Mesenchymal stem cell (in vitro differentiated cells and primary cell): Measurements from ENCODE around the gene ADTRP.

Experiments used
- DNase-seq: peaks from one replicate; pipeline ENCODE4 v3.0.0-alpha.2; 2013
- H2AFZ ChIP-seq: one replicate; pipeline ENCODE4 v1.6.1; 2013; ENCODE audit warnings: low read depth, mild to moderate bottlenecking, control low read depth, inconsistent platforms, low read length, moderate library complexity
- H2AK5ac ChIP-seq: 2 replicates; pipeline ENCODE4 v1.6.1; 2013; ENCODE audit warnings: low read length, moderate library complexity, mild to moderate bottlenecking, inconsistent platforms; ENCODE audit not compliant: severe bottlenecking
- H2BK120ac ChIP-seq: one replicate; pipeline ENCODE4 v1.6.1; 2013; ENCODE audit warnings: low read depth, mild to moderate bottlenecking, inconsistent platforms, low read length, moderate library complexity
- H2BK12ac ChIP-seq, 2 experiments: one replicate each; pipeline ENCODE4 v1.6.1; 2013; ENCODE audit warnings: inconsistent platforms in 2 of 2, low read length in 2 of 2, mild to moderate bottlenecking in 2 of 2, moderate library complexity in 2 of 2, control low read depth in 1 of 2
- H2BK15ac ChIP-seq: one replicate; pipeline ENCODE4 v1.6.1; 2013; ENCODE audit warnings: mild to moderate bottlenecking, low read depth, inconsistent platforms; ENCODE audit not compliant: poor library complexity, severe bottlenecking
- H2BK5ac ChIP-seq: 2 replicates; pipeline ENCODE4 v1.6.1; 2013; ENCODE audit warnings: low read depth, mild to moderate bottlenecking, low read length, control low read depth, inconsistent platforms; ENCODE audit not compliant: poor library complexity, severe bottlenecking
- H3K14ac ChIP-seq, 2 experiments: one replicate each; pipeline ENCODE4 v1.6.1; 2013; ENCODE audit warnings: inconsistent platforms in 2 of 2, low read length in 2 of 2, control low read depth in 1 of 2, mild to moderate bottlenecking in 1 of 2, moderate library complexity in 1 of 2
- H3K18ac ChIP-seq, 2 experiments: one replicate each; pipeline ENCODE4 v1.6.1; 2013; ENCODE audit warnings: inconsistent platforms in 2 of 2, low read length in 2 of 2, control low read depth in 1 of 2, low read depth in 1 of 2, mild to moderate bottlenecking in 1 of 2
- H3K23ac ChIP-seq, 2 experiments: one replicate each; pipeline ENCODE4 v1.6.1; 2013; ENCODE audit warnings: inconsistent platforms in 2 of 2, low read length in 2 of 2, mild to moderate bottlenecking in 2 of 2, moderate library complexity in 2 of 2, control low read depth in 1 of 2
- H3K27ac ChIP-seq: 2 replicates; pipeline ENCODE4 v1.5.1; 2013; ENCODE audit warnings: mild to moderate bottlenecking, moderate library complexity, low read length, control low read depth, inconsistent platforms; ENCODE audit not compliant: poor library complexity, severe bottlenecking
- H3K27me3 ChIP-seq, 2 experiments: 2 replicates each; pipeline versions ENCODE4 v1.6.1 to v1.7.0; 2013; ENCODE audit warnings: low read length in 2 of 2, mild to moderate bottlenecking in 2 of 2, moderate library complexity in 2 of 2, control low read depth in 1 of 2, inconsistent platforms in 1 of 2; ENCODE audit not compliant: control insufficient read depth in 1 of 2, insufficient read depth in 1 of 2
- H3K36me3 ChIP-seq, 2 experiments: 2 replicates each; pipeline versions ENCODE4 v1.6.1 to v1.7.0; 2013; ENCODE audit warnings: low read length in 2 of 2, control low read depth in 1 of 2, inconsistent platforms in 1 of 2, low read depth in 1 of 2, mild to moderate bottlenecking in 1 of 2; ENCODE audit not compliant: insufficient read depth in 2 of 2, control insufficient read depth in 1 of 2
- H3K4ac ChIP-seq, 2 experiments: one replicate each; pipeline ENCODE4 v1.6.1; 2013; ENCODE audit warnings: inconsistent platforms in 2 of 2, low read length in 2 of 2, mild to moderate bottlenecking in 2 of 2, moderate library complexity in 2 of 2, control low read depth in 1 of 2, low read depth in 1 of 2
- H3K4me1 ChIP-seq: 2 replicates; pipeline ENCODE4 v1.6.1; 2013; ENCODE audit warnings: low read depth, low read length, control low read depth; ENCODE audit not compliant: control insufficient read depth, insufficient read depth
- H3K4me2 ChIP-seq: 2 replicates; pipeline ENCODE4 v1.6.1; 2013; ENCODE audit warnings: low read length, mild to moderate bottlenecking, inconsistent platforms; ENCODE audit not compliant: poor library complexity, severe bottlenecking
- H3K4me3 ChIP-seq, 2 experiments: 2 replicates each; pipeline versions ENCODE4 v1.5.1 to v1.7.0; 2013; ENCODE audit warnings: low read length in 2 of 2, mild to moderate bottlenecking in 2 of 2, control low read depth in 1 of 2, low read depth in 1 of 2; ENCODE audit not compliant: insufficient read depth in 1 of 2
- H3K79me1 ChIP-seq: replicated peaks from 2 replicates; pipeline ENCODE4 v1.6.1; 2013; ENCODE audit warnings: mild to moderate bottlenecking, control low read depth, low read length, inconsistent platforms; ENCODE audit not compliant: poor library complexity, severe bottlenecking
- H3K9ac ChIP-seq: 2 replicates; pipeline ENCODE4 v1.7.0; 2013; ENCODE audit warnings: mild to moderate bottlenecking, low read length, moderate library complexity
- H3K9me3 ChIP-seq: 2 replicates; pipeline ENCODE4 v1.7.0; 2013; ENCODE audit warnings: mild to moderate bottlenecking, low read length; ENCODE audit not compliant: control insufficient read depth
- H4K8ac ChIP-seq: one replicate; pipeline ENCODE4 v1.6.1; 2013; ENCODE audit warnings: inconsistent platforms, mild to moderate bottlenecking, low read length, moderate library complexity
- H4K91ac ChIP-seq: one replicate; pipeline ENCODE4 v1.6.1; 2013; ENCODE audit warnings: mild to moderate bottlenecking, low read length, inconsistent platforms
- WGBS: methylation state at CpG from one replicate; pipeline ENCODE4 v1.1.7; 2013; ENCODE audit warnings: mixed read lengths; 5-methylcytosine and 5-hydroxymethylcytosine counted together

ADTRP gene

GRCh38 chr6:11775791-11776409 is 2.7 kb downstream of the ADTRP start:
- Histone ChIP-seq H3K36me3 (no peaks in the 10 kb centered on the region), H2BK120ac (no peak overlapping the region), H3K27ac (no peak overlapping the region), H2BK5ac (no peak overlapping the region), H3K4me1 (peaks cover 10% of the 10 kb centered on the region), H3K14ac (no peak overlapping the region), H2AFZ (no peak overlapping the region), H3K9ac (no peak overlapping the region), H2AK5ac (peak overlapping the region; percentile 60), H3K4me3 (no peak overlapping the region), H3K27me3 (no peaks in the 10 kb centered on the region), H4K91ac (no peak overlapping the region), H3K79me1 (no peaks in the 10 kb centered on the region), H2BK12ac (peak overlapping the region in 1 of 2 experiments; percentile 67), H3K4me2 (no peak overlapping the region), H3K9me3 (no peaks in the 10 kb centered on the region), H3K18ac (no peak overlapping the region), H2BK15ac (no peak overlapping the region), H3K4ac (no peak overlapping the region), H3K23ac (no peak overlapping the region), H4K8ac (no peak overlapping the region)
- 98% methylated on average over 7 of the region's 8 CpGs for WGBS
- DNase-seq = no peak

GRCh38 chr6:11774426-11774825 is 4.2 kb downstream of the ADTRP start:
- H3K79me1 ChIP-seq = no peaks in the 10 kb centered on the region
- H2BK120ac ChIP-seq = no peak overlapping the region
- no peak overlapping the region for H2BK5ac ChIP-seq
- no peak overlapping the region for H4K8ac ChIP-seq
- no peak overlapping the region for H2AFZ ChIP-seq
- no peak overlapping the region for H3K9ac ChIP-seq
- no peak overlapping the region for H3K23ac ChIP-seq
- no peak overlapping the region for H3K18ac ChIP-seq
- no peaks in the 10 kb centered on the region for H3K36me3 ChIP-seq
- no peaks in the 10 kb centered on the region for H3K27me3 ChIP-seq
- H3K4ac ChIP-seq = no peak overlapping the region
- H4K91ac ChIP-seq = no peak overlapping the region
- peaks cover 18% of the 10 kb centered on the region for H3K4me1 ChIP-seq
- H3K27ac ChIP-seq = no peak overlapping the region
- no peak overlapping the region for H2AK5ac ChIP-seq
- H2BK12ac ChIP-seq = no peak overlapping the region
- H3K14ac ChIP-seq = no peak overlapping the region
- WGBS = 84% methylated on average over 4 of the region's 4 CpGs
- DNase-seq = no peak
- no peak overlapping the region for H3K4me2 ChIP-seq
- no peak overlapping the region for H2BK15ac ChIP-seq
- H3K4me3 ChIP-seq = no peak overlapping the region
- no peaks in the 10 kb centered on the region for H3K9me3 ChIP-seq

GRCh38 chr6:11773581-11773980 is 5.0 kb downstream of the ADTRP start:
- peak overlapping the region; percentile 82 to 93 for H2BK12ac ChIP-seq
- H3K27ac ChIP-seq = no peak overlapping the region
- H3K79me1 ChIP-seq = no peaks in the 10 kb centered on the region
- H3K9ac ChIP-seq = no peak overlapping the region
- H3K4me3 ChIP-seq = no peak overlapping the region
- no peaks in the 10 kb centered on the region for H3K27me3 ChIP-seq
- H4K91ac ChIP-seq = peak overlapping the region; percentile 25
- H2AFZ ChIP-seq = no peak overlapping the region
- DNase-seq = no peak
- no peak overlapping the region for H2BK120ac ChIP-seq
- peak overlapping the region; percentile 98 for H2AK5ac ChIP-seq
- 100% methylated on average over 2 of the region's 2 CpGs for WGBS
- peaks cover 20% of the 10 kb centered on the region for H3K4me1 ChIP-seq
- no peaks in the 10 kb centered on the region for H3K9me3 ChIP-seq
- H3K18ac ChIP-seq = peak overlapping the region; percentile 28 to 67
- no peak overlapping the region for H4K8ac ChIP-seq
- no peak overlapping the region for H2BK5ac ChIP-seq
- H3K14ac ChIP-seq = peak overlapping the region in 1 of 2 experiments; percentile 71
- H3K36me3 ChIP-seq = no peaks in the 10 kb centered on the region
- no peak overlapping the region for H2BK15ac ChIP-seq
- H3K23ac ChIP-seq = no peak overlapping the region
- H3K4me2 ChIP-seq = no peak overlapping the region
- peak overlapping the region; percentile 28 to 68 for H3K4ac ChIP-seq

GRCh38 chr6:11773013-11773412 is 5.6 kb downstream of the ADTRP start:
- H2BK12ac ChIP-seq = peak overlapping the region; percentile 82 to 93
- no peaks in the 10 kb centered on the region for H3K9me3 ChIP-seq
- peak overlapping the region; percentile 98 for H2AK5ac ChIP-seq
- H3K4ac ChIP-seq = peak overlapping the region; percentile 28 to 68
- WGBS = 98% methylated on average over 5 of the region's 5 CpGs
- H3K14ac ChIP-seq = no peak overlapping the region
- no peaks in the 10 kb centered on the region for H3K27me3 ChIP-seq
- no peaks in the 10 kb centered on the region for H3K36me3 ChIP-seq
- peak overlapping the region; percentile 74 for H4K91ac ChIP-seq
- H3K4me2 ChIP-seq = no peak overlapping the region
- no peak overlapping the region for H2BK15ac ChIP-seq
- no peak overlapping the region for H3K4me3 ChIP-seq
- H3K4me1 ChIP-seq = peaks cover 20% of the 10 kb centered on the region
- H3K27ac ChIP-seq = peak overlapping the region; percentile 76
- H4K8ac ChIP-seq = no peak overlapping the region
- no peak overlapping the region for H2BK5ac ChIP-seq
- H2BK120ac ChIP-seq = no peak overlapping the region
- H3K79me1 ChIP-seq = no peaks in the 10 kb centered on the region
- H3K18ac ChIP-seq = peak overlapping the region; percentile 28 to 67
- DNase-seq = no peak
- no peak overlapping the region for H3K23ac ChIP-seq
- peak overlapping the region; percentile 82 for H3K9ac ChIP-seq
- no peak overlapping the region for H2AFZ ChIP-seq
